Measurements from ENCODE around the gene JMJD4.

- TF ChIP-seq CTCF (IDR thresholded peaks at IDR 0.05) (no peak), POLR2A (IDR thresholded peaks at IDR 0.05) (no peak)
Observed at GRCh38 chr1:227773558-227773957, 38.5 kb upstream of the JMJD4 start.
